DND-41 (cell line): Measurements from ENCODE around the gene PIP5K1A.

Experiments used
- ATAC-seq: fragments of 200-7000 bp; cut with Tn5 transposase; 3 replicates; pipeline ENCODE4 v1.9.1; 2021; ENCODE audit warnings: low read depth; ENCODE audit not compliant: insufficient read depth
- DNase-seq: peaks from one replicate; pipeline ENCODE4 v3.0.0-alpha.2; 2020
- H2AFZ ChIP-seq: 2 replicates; pipeline ENCODE4 v1.6.0; 2012; ENCODE audit warnings: low read depth, low read length
- H3K27ac ChIP-seq: 2 replicates; pipeline ENCODE4 v1.5.1; 2012; ENCODE audit warnings: low read length, inconsistent platforms
- H3K27me3 ChIP-seq: fragments of 200-600 bp; sonication (generic); 2 replicates; pipeline ENCODE4 v1.6.0; 2012; ENCODE audit warnings: low read length, mild to moderate bottlenecking, inconsistent platforms; ENCODE audit not compliant: insufficient read depth, poor library complexity
- H3K36me3 ChIP-seq: 2 replicates; pipeline ENCODE4 v1.5.1; 2012; ENCODE audit warnings: low read length, inconsistent platforms; ENCODE audit not compliant: insufficient read depth
- H3K4me1 ChIP-seq: 2 replicates; pipeline ENCODE4 v1.5.1; 2012; ENCODE audit warnings: mild to moderate bottlenecking, low read length; ENCODE audit not compliant: insufficient read depth
- H3K4me2 ChIP-seq: 2 replicates; pipeline ENCODE4 v1.6.0; 2012; ENCODE audit warnings: mild to moderate bottlenecking, moderate library complexity, low read length, inconsistent platforms; ENCODE audit not compliant: insufficient read depth
- H3K4me3 ChIP-seq, 2 experiments: fragments of 200-600 bp in 1 of 2; shearing (Covaris generic) in 1 of 2; 2 replicates each; pipeline ENCODE4 v1.5.1; 2012 to 2016; ENCODE audit warnings: inconsistent platforms in 2 of 2, low read length in 2 of 2, mild to moderate bottlenecking in 2 of 2, low read depth in 1 of 2, moderate library complexity in 1 of 2
- H3K79me2 ChIP-seq: 2 replicates; pipeline ENCODE4 v1.6.0; 2012; ENCODE audit warnings: low read length, inconsistent platforms; ENCODE audit not compliant: insufficient read depth
- H3K9ac ChIP-seq: 2 replicates; pipeline ENCODE4 v1.6.0; 2012; ENCODE audit warnings: low read depth, mild to moderate bottlenecking, inconsistent platforms, low read length, moderate library complexity
- H3K9me3 ChIP-seq: 2 replicates; pipeline ENCODE4 v1.5.1; 2012; ENCODE audit warnings: low read length, moderate library complexity, mild to moderate bottlenecking, inconsistent platforms; ENCODE audit not compliant: insufficient read depth, severe bottlenecking
- H4K20me1 ChIP-seq: 2 replicates; pipeline ENCODE4 v1.6.0; 2012; ENCODE audit warnings: low read length; ENCODE audit not compliant: insufficient read depth
- EZH2 ChIP-seq: IDR thresholded peaks from 3 replicates; pipeline ENCODE4 v1.6.1; 2012; ENCODE audit warnings: borderline replicate concordance, low read depth, mild to moderate bottlenecking, moderate library complexity, low read length, inconsistent platforms; ENCODE audit not compliant: severe bottlenecking
- TF ChIP-seq, protein P1 (sequence below): IDR thresholded peaks from 2 replicates; pipeline ENCODE4 v1.5.1; 2012; ENCODE audit warnings: borderline replicate concordance, low read length, moderate library complexity, mild to moderate bottlenecking; ENCODE audit not compliant: poor library complexity, severe bottlenecking; ENCODE audit errors: extremely low read depth

PIP5K1A gene

DNA sequence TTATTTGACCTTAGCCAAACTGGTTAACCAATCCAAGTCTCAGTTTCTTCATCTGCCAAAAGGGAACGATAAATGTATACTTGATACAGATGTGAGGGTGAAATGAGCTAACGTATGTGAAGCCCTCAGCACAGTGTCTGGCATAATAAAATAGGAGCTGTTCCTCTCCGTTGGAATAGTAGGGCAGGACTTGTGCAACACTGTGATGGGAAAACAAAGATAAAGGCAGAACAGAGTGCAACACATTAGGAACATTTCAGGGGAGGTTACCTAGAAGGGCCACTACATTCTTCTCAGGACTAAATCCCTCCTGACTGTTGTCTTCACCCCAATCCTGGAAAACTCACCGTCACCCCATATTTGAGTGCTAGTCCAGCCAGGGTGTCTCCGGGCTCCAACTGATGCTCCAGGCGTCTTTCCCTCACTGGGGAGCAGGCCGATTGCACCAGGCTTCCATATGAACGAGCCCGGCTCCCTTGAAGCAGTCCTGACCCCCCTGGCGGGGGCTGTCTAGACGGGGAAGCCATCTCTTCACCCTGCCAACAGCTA lies 33.5 kb upstream of the PIP5K1A start:
- Histone ChIP-seq H3K36me3 (peaks cover 44% of the 10 kb centered on the region), H3K27ac (peak overlapping the region; percentile 90), H3K79me2 (peaks cover 38% of the 10 kb centered on the region)

DNA sequence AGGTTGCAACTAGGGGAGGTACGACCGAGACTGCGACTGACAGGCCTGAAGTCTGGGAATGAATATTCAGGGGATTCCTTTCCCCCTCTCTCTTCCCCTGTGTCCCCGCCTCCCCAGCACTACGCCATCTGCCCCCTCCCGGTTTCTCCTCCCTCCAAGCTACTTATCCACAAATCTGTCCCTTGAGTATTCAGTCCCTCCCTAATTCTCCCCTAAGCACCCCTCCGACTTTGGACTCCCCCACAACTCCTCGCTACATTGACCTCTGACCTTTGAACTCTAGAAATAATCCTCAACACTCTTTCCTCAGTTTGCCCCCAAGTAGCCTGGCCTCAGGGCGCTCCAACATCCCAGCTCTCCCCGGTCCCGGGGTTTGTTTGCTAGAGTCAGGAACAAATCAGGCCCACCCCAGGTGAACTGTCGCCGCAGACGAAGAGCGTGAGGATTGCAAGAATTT lies 33.0 kb upstream of the PIP5K1A start:
- H2AFZ ChIP-seq: peak overlapping the region; percentile 91
- TF ChIP-seq, protein P1, sequence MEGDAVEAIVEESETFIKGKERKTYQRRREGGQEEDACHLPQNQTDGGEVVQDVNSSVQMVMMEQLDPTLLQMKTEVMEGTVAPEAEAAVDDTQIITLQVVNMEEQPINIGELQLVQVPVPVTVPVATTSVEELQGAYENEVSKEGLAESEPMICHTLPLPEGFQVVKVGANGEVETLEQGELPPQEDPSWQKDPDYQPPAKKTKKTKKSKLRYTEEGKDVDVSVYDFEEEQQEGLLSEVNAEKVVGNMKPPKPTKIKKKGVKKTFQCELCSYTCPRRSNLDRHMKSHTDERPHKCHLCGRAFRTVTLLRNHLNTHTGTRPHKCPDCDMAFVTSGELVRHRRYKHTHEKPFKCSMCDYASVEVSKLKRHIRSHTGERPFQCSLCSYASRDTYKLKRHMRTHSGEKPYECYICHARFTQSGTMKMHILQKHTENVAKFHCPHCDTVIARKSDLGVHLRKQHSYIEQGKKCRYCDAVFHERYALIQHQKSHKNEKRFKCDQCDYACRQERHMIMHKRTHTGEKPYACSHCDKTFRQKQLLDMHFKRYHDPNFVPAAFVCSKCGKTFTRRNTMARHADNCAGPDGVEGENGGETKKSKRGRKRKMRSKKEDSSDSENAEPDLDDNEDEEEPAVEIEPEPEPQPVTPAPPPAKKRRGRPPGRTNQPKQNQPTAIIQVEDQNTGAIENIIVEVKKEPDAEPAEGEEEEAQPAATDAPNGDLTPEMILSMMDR: no peak
- no peak for TF ChIP-seq EZH2
- H3K9me3 ChIP-seq: no peaks in the 10 kb centered on the region
- peaks cover 43% of the 10 kb centered on the region for H3K36me3 ChIP-seq
- peak overlapping the region; percentile 89 to 91 for H3K4me3 ChIP-seq
- peaks cover 38% of the 10 kb centered on the region for H3K79me2 ChIP-seq
- H3K4me2 ChIP-seq: peak overlapping the region; percentile 96
- DNase-seq (peak; percentile 48), ATAC-seq (peak; percentile 38)
- no peaks in the 10 kb centered on the region for H4K20me1 ChIP-seq
- H3K27ac ChIP-seq: peak overlapping the region; percentile 90
- H3K27me3 ChIP-seq: no peaks in the 10 kb centered on the region
- peak overlapping the region; percentile 71 for H3K9ac ChIP-seq
- peaks cover 31% of the 10 kb centered on the region for H3K4me1 ChIP-seq

More for the DNA sequence above, 33.5 kb upstream of the PIP5K1A start:
- ATAC-seq (no peak; the same call in 1 of the 3 replicates), DNase-seq (no peak)
- no peaks in the 10 kb centered on the region for H4K20me1 ChIP-seq
- peak overlapping the region; percentile 96 for H3K4me2 ChIP-seq
- H3K4me3 ChIP-seq: peak overlapping the region; percentile 89 to 91; a peak in 3 of 4 replicates
- H3K27me3 ChIP-seq: no peaks in the 10 kb centered on the region
- TF ChIP-seq, protein P1: no peak
- TF ChIP-seq EZH2: no peak
- H3K9me3 ChIP-seq: no peaks in the 10 kb centered on the region
- peaks cover 31% of the 10 kb centered on the region for H3K4me1 ChIP-seq
- H2AFZ ChIP-seq: peak overlapping the region; percentile 91
- H3K9ac ChIP-seq: peak overlapping the region; percentile 71

GRCh38 chr1:151165738-151166504 lies 32.4 kb upstream of the PIP5K1A start, which contains the start of the genes LYSMD1 and SCNM1:
TSS of gene LYSMD1 (minus strand) at chr1:151165902. CDS start at chr1:151165258, 644 bp downstream.
TSS of gene SCNM1 (plus strand) at chr1:151166144. CDS start at chr1:151166153, 9 bp downstream.
- H3K4me2 ChIP-seq: peak within 1 kb of the TSS; percentile 96
- peaks cover 31% of the 10 kb centered on the region for H3K4me1 ChIP-seq
- H3K36me3 ChIP-seq: peaks cover 43% of the 10 kb centered on the region
- peak; percentile 95 for ATAC-seq
- H3K9me3 ChIP-seq: no peaks in the 10 kb centered on the region
- no peaks in the 10 kb centered on the region for H3K27me3 ChIP-seq
- H3K4me3 ChIP-seq: peak within 1 kb of the TSS; percentile 89 to 91
- no peak for TF ChIP-seq EZH2
- TF ChIP-seq, protein P1: no peak
- peak; percentile 98 for DNase-seq
- H4K20me1 ChIP-seq: no peaks in the 10 kb centered on the region
- H3K9ac ChIP-seq: peak within 1 kb of the TSS; percentile 71
- H3K27ac ChIP-seq: peak within 1 kb of the TSS; percentile 90
- peak within 1 kb of the TSS; percentile 91 for H2AFZ ChIP-seq
- peaks cover 38% of the 10 kb centered on the region for H3K79me2 ChIP-seq
